ENCODE measurements around the gene COPB1.

Gene COPB1

DNA sequence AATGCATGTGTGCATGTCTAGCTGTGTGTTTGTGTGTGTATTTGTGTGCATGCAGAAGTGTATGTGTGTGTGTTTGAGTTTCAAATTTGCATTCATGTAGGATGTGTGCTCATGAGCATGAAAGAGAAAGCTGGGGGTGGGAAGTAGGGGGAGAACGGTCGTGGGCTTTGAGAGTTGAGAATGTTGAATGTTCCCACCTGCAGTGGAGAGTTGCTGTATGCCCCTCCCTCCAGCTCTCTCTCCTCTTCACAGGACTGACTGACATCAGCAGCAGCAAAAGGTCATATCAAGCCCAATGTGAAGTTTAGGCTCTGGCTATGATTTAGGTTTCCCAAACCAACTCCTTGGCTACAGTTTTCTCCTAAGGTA is 76.8 kb downstream of the COPB1 start:
- DNase-seq: no peak

DNA sequence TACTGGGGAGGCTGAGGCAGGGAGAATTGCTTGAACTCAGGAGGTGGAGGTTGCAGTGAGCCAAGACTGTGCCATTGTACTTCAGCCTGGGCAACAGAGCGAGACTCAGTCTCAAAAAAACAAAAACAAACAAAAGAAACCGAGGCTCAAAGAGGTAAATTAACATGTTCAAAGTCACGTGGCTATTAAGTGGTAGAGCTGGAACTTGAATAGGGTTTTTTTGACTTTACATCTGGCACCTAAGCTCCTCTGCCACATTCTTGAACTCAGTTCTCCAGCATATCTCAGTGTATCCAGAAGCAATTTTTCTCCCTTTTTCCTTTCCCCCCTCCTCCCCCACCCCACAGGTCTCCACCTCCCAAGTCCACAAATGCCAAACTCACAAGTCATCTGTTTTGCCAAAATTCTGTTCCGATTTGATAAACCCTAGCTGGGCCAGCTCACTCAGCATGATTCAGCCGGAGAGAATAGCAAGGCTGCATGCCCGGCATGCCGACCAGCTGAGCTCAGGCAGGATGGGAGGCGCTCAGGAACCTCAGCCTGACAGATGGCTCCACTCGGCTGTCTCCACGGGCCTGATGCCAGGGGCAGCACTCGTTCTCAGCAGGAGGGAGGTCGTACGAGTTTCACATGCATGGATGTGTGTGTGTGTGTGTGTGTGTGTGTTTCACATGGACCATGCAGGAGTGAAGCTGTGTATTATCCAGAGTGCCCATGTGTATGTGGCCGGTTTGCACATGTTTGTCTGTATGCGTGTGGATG is 77.4 kb downstream of the COPB1 start:
- DNase-seq: peak; percentile 60

- no peak for DNase-seq
Measured at GRCh38 chr11:14420223-14420622, 79.4 kb downstream of the COPB1 start.

DNA sequence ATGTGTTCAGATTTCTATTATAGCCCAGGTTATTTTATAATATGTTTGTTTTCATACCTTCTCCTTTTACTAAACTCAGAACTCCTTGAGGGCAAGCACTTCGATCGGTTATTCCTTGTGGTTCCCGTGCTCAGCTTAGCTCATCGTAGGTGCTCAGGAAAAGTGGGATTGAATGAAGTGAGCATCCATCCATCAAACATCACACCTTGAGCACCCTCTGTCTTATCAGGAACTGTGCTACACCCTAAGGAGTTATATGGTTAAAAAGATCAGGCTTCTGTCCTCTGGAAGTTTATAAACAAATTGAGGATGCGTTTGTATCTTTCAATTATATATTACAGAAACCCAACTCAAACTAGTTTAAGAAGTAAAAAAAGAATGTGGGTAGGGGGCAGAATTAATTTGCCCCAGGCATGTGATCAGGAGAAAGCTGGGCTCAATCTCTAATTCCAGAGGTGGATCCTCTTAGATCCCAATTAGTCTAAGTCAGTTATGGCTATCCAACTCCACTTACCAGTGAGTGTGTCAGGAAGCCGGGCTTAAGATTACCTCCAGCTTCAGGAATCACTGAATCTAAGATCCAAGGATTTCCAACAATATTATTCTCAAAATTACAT is 80.7 kb downstream of the COPB1 start:
- no peak for DNase-seq

DNA sequence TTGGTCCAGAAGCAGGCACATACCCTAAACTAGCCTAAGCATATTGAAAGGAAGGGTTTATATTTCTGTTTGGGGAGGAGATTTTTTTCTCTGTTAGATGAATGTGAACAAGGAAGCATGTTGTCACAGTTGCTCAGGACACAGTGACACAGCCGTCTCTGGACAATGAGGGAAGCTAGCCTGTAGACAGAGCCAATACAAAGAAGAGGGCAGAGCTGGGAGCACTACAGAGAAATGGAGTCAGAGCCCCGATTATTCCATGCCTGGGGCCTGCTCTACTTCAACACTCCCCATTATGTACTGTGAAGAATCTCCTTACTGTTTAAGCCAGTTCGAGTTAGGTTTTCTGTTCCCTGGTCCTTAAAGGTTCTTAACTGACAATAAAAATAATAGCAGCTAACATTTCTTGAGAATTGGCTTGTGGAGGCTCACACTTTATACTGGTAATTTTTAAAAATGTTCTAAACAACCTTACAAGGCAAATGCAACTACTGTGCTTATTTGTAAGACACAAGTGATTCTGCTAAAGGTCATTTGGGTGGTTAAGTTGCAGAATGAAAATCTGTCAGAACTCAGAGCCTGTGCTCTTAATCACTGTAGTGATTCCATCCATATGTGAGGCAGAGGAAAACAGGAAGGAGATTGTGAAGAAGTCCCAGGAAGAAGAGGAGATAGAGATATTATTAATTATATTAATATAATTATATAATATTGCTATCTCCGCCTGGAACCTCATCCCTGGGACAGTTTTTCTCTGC is 81.8 kb downstream of the COPB1 start:
- no peak for DNase-seq

DNA sequence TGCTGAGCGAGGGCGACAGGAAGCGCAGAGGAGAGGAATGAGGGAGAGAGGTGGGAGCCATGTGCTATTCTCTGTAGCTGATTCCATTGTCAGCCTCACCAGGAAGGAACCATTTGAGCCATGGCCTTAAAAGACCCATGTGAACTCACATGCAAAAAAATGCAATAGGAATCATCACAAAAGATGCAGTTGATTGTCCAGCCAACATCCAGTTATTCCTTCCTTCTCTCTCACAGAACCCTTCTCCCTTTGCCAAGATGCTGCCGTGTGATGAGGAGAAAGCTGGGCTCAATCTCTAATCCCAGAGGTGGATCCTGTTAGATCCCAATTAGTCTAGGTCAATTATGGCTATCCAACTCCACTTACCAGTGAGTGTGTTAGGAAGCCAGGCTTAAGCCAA is 82.4 kb downstream of the COPB1 start:
- no peak for DNase-seq

- DNase-seq: no peak
Measured at GRCh38 chr11:14414470-14415461, 84.8 kb downstream of the COPB1 start.

- DNase-seq: no peak
Measured at GRCh38 chr11:14413307-14414069, 86.1 kb downstream of the COPB1 start.

DNA sequence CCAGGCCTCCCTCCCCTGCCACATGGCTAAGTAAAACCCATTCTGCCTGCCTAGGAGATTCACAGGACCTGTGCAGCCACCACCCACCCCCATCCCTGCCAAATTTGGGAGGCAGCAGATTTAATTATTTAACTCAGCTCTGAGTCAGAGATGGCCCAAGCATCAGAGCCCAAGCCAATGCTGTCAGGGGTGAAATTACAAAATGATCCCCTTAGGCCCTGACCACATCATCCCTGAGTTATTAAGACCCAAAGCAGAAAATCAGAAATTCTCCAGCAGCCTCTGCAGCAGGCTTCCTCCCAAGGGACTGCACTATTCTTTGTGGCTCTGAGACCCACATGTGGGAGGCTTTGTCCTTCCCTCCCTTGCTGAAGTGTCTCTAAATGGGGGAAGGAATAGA is 87.8 kb downstream of the COPB1 start:
- no peak for DNase-seq

DNA sequence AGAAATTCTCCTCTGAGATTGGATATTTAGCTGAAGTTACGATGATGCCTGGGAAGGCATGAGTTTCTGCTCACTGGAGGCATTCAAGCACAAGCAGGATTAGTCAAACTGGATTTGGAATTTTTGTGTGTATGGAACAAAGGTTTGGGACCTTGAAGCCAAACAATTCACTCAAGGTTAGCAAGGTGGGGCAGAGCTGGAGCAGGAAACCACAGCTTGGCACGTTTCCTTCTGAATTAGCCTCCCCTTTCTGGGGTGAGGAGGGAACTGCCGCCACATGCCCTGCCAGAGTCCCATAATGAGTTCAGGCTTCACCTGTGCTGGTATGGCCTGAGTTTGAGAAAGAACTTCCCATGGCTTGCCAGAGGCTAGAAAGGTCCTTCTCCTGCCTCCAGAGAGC is 89.7 kb downstream of the COPB1 start:
- no peak for DNase-seq

GRCh38 chr11:14408612-14409011 is 91.0 kb downstream of the COPB1 start:
- no peak for DNase-seq
